Uterus (tissue), 4 donors: ENCODE results near the gene UPK1B. TPM values are rescaled to one million over a fixed set of nuclear protein-coding genes. Genes with fewer than 3 reads are reported as not detected.

Source experiments
- DNase-seq, 2 donors: peaks; one replicate each; pipeline ENCODE4 v3.0.0-alpha.2; 2019 to 2020
- H3K27ac ChIP-seq, 2 donors: fragments of 200-600 bp; sonication (generic); 1 replicate in 1 of 2; 2 replicates in 1 of 2; pipeline ENCODE4 v1.5.1; 2016 to 2018
- H3K27me3 ChIP-seq, 2 donors: fragments of 200-600 bp; sonication (generic); one replicate each; pipeline ENCODE4 v1.5.1; 2018 to 2019; ENCODE audit warnings: control low read depth in 1 of 2
- H3K36me3 ChIP-seq, 2 donors: fragments of 200-600 bp; sonication (generic); one replicate each; pipeline ENCODE4 v1.5.1; 2019; ENCODE audit warnings: control low read depth in 1 of 2
- H3K4me1 ChIP-seq, 2 donors: fragments of 200-600 bp; sonication (generic); one replicate each; pipeline ENCODE4 v1.5.1; 2018 to 2019; ENCODE audit warnings: control low read depth in 1 of 2
- H3K4me3 ChIP-seq, 2 donors: fragments of 200-600 bp; sonication (generic); 1 replicate in 1 of 2; 2 replicates in 1 of 2; pipeline ENCODE4 v1.5.1; 2018 to 2019; ENCODE audit warnings: mild to moderate bottlenecking in 1 of 2
- H3K9me3 ChIP-seq, 2 donors: fragments of 200-600 bp; sonication (generic); one replicate each; pipeline ENCODE4 v1.5.1; 2019; ENCODE audit warnings: control low read depth in 1 of 2
- POLR2A ChIP-seq, 2 donors: fragments of 450-650 bp; IDR thresholded peaks; one replicate each; pipeline ENCODE4 v1.6.1; 2016; ENCODE audit warnings: antibody characterized with exemption in 2 of 2, mild to moderate bottlenecking in 1 of 2, moderate library complexity in 1 of 2
- intact Hi-C: fragments of 100-400 bp; cut with DNase I; formaldehyde crosslinking; loops from one replicate; pipeline ENCODE4 v1.15.1; 2023; ENCODE audit warnings: low total_unique reads
- total RNA-seq, 4 donors: library from RNA; depleted of rRNA in 3 of 4; stranded (reverse); fragments of >200 nt in 3 of 4; gene quantifications; one replicate each; pipeline versions ENCODE4 v1.1.0 to v1.2.4, GENCODE V29; 2014 to 2023
- TF ChIP-seq, protein P1 (sequence below), 4 experiments: fragments of 200-600 bp in 2 of 4; fragments of 450-650 bp in 2 of 4; sonication (generic) in 2 of 4; IDR thresholded peaks; one replicate each; pipeline ENCODE4 v1.5.1; 2016 to 2019; ENCODE audit warnings: antibody characterized with exemption in 4 of 4, mild to moderate bottlenecking in 2 of 4, moderate library complexity in 1 of 4
- donor health status: DM: yes; HTN: yes; CAD: no.

UPK1B gene
- total RNA-seq, 4 donors from 2014 or later = 0.30 TPM; not detected in 3

DNA sequence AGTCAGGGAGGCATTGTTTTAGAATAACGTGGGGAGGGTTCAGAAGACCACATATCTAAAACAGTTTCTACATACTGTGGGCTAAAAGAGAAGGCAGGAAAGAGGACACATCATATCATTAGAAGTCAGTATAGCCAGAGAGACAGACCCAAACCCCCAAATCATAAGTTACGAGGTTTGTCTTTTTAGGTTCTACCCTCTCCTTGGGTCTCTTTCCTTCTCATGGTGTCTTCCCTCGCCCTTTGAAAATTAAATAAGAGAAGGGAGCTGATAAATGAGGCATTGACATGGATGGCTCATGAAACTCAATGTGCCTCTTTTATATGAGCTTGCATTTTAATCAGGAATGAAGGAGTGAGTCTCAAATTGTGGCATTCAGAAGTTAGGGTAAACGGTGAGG is 3.4 kb downstream of the UPK1B start:
- intact Hi-C loops = no loop called here
- no peak overlapping the region for H3K27ac ChIP-seq

GRCh38 chr3:119177321-119177720 is 3.9 kb downstream of the UPK1B start:
- Histone ChIP-seq H3K27ac (no peak overlapping the region), H3K9me3 (no peaks in the 10 kb centered on the region), H3K36me3 (no peaks in the 10 kb centered on the region), H3K4me3 (no peak overlapping the region), H3K4me1 (no peaks in the 10 kb centered on the region), H3K27me3 (no peaks in the 10 kb centered on the region)
- no peak for DNase-seq
- intact Hi-C loops = no loop called here
- TF ChIP-seq, protein P1, sequence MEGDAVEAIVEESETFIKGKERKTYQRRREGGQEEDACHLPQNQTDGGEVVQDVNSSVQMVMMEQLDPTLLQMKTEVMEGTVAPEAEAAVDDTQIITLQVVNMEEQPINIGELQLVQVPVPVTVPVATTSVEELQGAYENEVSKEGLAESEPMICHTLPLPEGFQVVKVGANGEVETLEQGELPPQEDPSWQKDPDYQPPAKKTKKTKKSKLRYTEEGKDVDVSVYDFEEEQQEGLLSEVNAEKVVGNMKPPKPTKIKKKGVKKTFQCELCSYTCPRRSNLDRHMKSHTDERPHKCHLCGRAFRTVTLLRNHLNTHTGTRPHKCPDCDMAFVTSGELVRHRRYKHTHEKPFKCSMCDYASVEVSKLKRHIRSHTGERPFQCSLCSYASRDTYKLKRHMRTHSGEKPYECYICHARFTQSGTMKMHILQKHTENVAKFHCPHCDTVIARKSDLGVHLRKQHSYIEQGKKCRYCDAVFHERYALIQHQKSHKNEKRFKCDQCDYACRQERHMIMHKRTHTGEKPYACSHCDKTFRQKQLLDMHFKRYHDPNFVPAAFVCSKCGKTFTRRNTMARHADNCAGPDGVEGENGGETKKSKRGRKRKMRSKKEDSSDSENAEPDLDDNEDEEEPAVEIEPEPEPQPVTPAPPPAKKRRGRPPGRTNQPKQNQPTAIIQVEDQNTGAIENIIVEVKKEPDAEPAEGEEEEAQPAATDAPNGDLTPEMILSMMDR (IDR thresholded peaks at IDR 0.05) = no peak
- no peak for TF ChIP-seq POLR2A (IDR thresholded peaks at IDR 0.05)

More for the DNA sequence above, 3.4 kb downstream of the UPK1B start:
- Histone ChIP-seq H3K36me3 (no peaks in the 10 kb centered on the region), H3K9me3 (no peaks in the 10 kb centered on the region), H3K27me3 (no peaks in the 10 kb centered on the region), H3K4me1 (no peaks in the 10 kb centered on the region), H3K4me3 (no peak overlapping the region)
- no peak for DNase-seq
- TF ChIP-seq, protein P1 (IDR thresholded peaks at IDR 0.05) = no peak
- no peak for TF ChIP-seq POLR2A (IDR thresholded peaks at IDR 0.05)

- intact Hi-C loops = no loop called here
- Histone ChIP-seq H3K27me3 (no peaks in the 10 kb centered on the region), H3K4me1 (no peaks in the 10 kb centered on the region), H3K27ac (no peak overlapping the region), H3K9me3 (no peaks in the 10 kb centered on the region), H3K4me3 (no peak overlapping the region), H3K36me3 (no peaks in the 10 kb centered on the region)
- DNase-seq = no peak
- TF ChIP-seq POLR2A (IDR thresholded peaks at IDR 0.05) = no peak
- TF ChIP-seq, protein P1 (IDR thresholded peaks at IDR 0.05) = no peak
Observed at GRCh38 chr3:119181765-119182164, 8.4 kb downstream of the UPK1B start.

DNA sequence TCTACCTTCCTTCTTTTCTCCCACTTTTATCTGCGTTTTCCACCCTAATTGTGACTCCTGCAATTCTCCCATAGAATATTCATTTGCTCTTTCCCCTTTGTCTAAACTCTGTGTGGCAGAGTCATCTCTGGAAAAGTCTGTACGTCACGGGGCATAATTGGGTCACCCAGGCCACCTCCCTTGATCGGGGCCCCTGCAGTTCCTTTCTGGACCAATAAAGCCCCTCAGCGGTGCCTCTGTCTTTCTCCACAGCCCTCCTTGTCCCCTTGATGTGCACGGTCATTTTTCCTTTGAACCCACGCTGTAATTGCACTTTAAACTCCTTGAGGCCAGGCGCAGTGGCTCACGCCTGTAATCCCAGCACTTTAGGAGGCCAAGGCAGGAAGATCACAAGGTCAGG is 10.7 kb downstream of the UPK1B start:
- intact Hi-C loops = no loop called here
- no peak for DNase-seq
- H3K9me3 ChIP-seq = no peaks in the 10 kb centered on the region
- no peaks in the 10 kb centered on the region for H3K4me1 ChIP-seq
- no peaks in the 10 kb centered on the region for H3K27me3 ChIP-seq
- TF ChIP-seq, protein P1 (IDR thresholded peaks at IDR 0.05) = no peak
- no peak for TF ChIP-seq POLR2A (IDR thresholded peaks at IDR 0.05)
- H3K27ac ChIP-seq = no peak overlapping the region
- no peak overlapping the region for H3K4me3 ChIP-seq
- H3K36me3 ChIP-seq = no peaks in the 10 kb centered on the region

DNA sequence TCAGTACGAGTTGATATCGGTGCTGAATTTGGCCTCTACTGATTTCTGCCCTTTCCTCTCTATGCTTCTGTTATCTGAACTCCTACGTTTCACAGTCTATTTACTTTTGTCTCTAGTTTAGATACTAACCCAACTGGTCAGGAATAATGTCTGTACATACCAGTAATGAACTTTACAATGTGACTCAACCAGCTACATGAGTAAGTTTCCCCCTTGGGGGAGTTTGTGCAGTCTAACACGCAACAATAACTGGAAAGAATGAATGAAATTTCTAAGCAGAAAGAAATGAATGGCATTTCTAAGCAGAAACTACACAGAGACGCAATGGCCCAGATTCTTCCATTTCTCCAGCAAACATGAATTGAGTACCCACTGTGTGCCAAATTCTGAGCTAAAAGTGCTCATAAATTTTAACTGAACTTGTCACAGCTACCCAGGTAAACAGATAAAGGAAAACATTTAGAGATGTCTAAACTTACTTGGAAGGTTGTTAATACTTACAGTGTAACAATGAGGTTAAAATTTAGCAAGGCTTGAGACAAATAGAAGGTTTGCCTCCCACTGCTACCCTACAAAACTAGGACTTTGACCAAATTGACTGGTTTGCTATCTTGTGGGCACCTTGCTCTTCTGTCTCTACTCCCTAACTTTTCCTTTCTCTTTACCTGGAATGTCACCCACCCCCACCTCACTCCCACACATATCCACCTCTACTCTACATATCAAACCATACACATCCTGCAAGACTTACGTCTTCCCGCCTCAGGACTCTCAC is 11.6 kb downstream of the UPK1B start:
- intact Hi-C loops = no loop called here
- DNase-seq = no peak
- TF ChIP-seq, protein P1 (IDR thresholded peaks at IDR 0.05) = no peak
- no peak for TF ChIP-seq POLR2A (IDR thresholded peaks at IDR 0.05)

More for the DNA sequence above, 11.6 kb downstream of the UPK1B start:
- H3K27me3 ChIP-seq = no peaks in the 10 kb centered on the region
- no peak overlapping the region for H3K27ac ChIP-seq
- H3K4me3 ChIP-seq = no peak overlapping the region
- no peaks in the 10 kb centered on the region for H3K36me3 ChIP-seq
- no peaks in the 10 kb centered on the region for H3K4me1 ChIP-seq
- H3K9me3 ChIP-seq = no peaks in the 10 kb centered on the region
